Neural crest cell (in vitro differentiated cells): ENCODE data around the gene YKT6. TPM values are rescaled to one million over a fixed set of nuclear protein-coding genes. Genes with fewer than 3 reads are reported as not detected.

ENCODE experiments used
- DNase-seq: peaks from one replicate; pipeline ENCODE4 v3.0.0; 2021; ENCODE audit warnings: low read depth, mixed read lengths, low spot score
- H3K27ac Mint-ChIP-seq: one replicate; pipeline ENCODE4 v1.8.0; 2021; ENCODE audit warnings: mild to moderate bottlenecking, mixed read lengths; ENCODE audit not compliant: unreplicated experiment
- H3K27me3 Mint-ChIP-seq: 2 replicates; pipeline ENCODE4 v1.8.0; 2021; ENCODE audit warnings: low read depth, mild to moderate bottlenecking, mixed read lengths
- H3K36me3 Mint-ChIP-seq: 2 replicates; pipeline ENCODE4 v1.8.0; 2021; ENCODE audit warnings: low read depth, mild to moderate bottlenecking, mixed read lengths
- H3K4me1 Mint-ChIP-seq: 2 replicates; pipeline ENCODE4 v1.8.0; 2021; ENCODE audit warnings: mixed read lengths
- H3K4me3 Mint-ChIP-seq: one replicate; pipeline ENCODE4 v1.8.0; 2021; ENCODE audit warnings: mild to moderate bottlenecking, mixed read lengths
- H3K9me3 Mint-ChIP-seq: 2 replicates; pipeline ENCODE4 v1.8.0; 2021; ENCODE audit warnings: mixed read lengths
- CTCF ChIP-seq: fragments of 200-600 bp; sonication (generic); conservative IDR thresholded peaks from 2 replicates; pipeline ENCODE4 v1.5.0; 2021; ENCODE audit warnings: antibody characterized with exemption, mild to moderate bottlenecking
- total RNA-seq: library from RNA; stranded (reverse); gene quantifications from 2 replicates; pipeline ENCODE4 v1.2.1, GENCODE V29; 2021

The YKT6 gene
- total RNA-seq, 1 donor from 2014 or later, result 97.4 TPM

GRCh38 chr7:44236333-44236728, 35.6 kb downstream of the YKT6 start:
- Mint-ChIP-seq H3K27me3 (no peaks in the 10 kb centered on the region), H3K4me3 (no peak overlapping the region)
- DNase-seq, result no peak

GRCh38 chr7:44237696-44238095, 36.9 kb downstream of the YKT6 start:
- Mint-ChIP-seq H3K27ac (no peak overlapping the region), H3K4me1 (peaks cover 10% of the 10 kb centered on the region), H3K9me3 (no peaks in the 10 kb centered on the region), H3K36me3 (no peaks in the 10 kb centered on the region), H3K4me3 (no peak overlapping the region), H3K27me3 (no peaks in the 10 kb centered on the region)
- TF ChIP-seq CTCF, result no peak
- DNase-seq, result no peak

More at GRCh38 chr7:44236333-44236728, 35.6 kb downstream of the YKT6 start:
- no peaks in the 10 kb centered on the region for H3K36me3 Mint-ChIP-seq
- peak overlapping the region; percentile 84 for H3K27ac Mint-ChIP-seq
- H3K4me1 Mint-ChIP-seq, result peaks cover 10% of the 10 kb centered on the region
- TF ChIP-seq CTCF, result no peak
- no peaks in the 10 kb centered on the region for H3K9me3 Mint-ChIP-seq

- H3K4me1 Mint-ChIP-seq, result peaks cover 10% of the 10 kb centered on the region
- no peak overlapping the region for H3K27ac Mint-ChIP-seq
- H3K9me3 Mint-ChIP-seq, result no peaks in the 10 kb centered on the region
- no peaks in the 10 kb centered on the region for H3K27me3 Mint-ChIP-seq
- H3K4me3 Mint-ChIP-seq, result no peak overlapping the region
- DNase-seq, result no peak
- no peaks in the 10 kb centered on the region for H3K36me3 Mint-ChIP-seq
- TF ChIP-seq CTCF, result no peak
Measured at GRCh38 chr7:44238116-44238695, 37.4 kb downstream of the YKT6 start.

GRCh38 chr7:44239361-44239760, 38.6 kb downstream of the YKT6 start:
- no peak for DNase-seq
- no peaks in the 10 kb centered on the region for H3K36me3 Mint-ChIP-seq
- no peaks in the 10 kb centered on the region for H3K27me3 Mint-ChIP-seq
- H3K9me3 Mint-ChIP-seq, result no peaks in the 10 kb centered on the region
- H3K4me1 Mint-ChIP-seq, result peaks cover 10% of the 10 kb centered on the region
- no peak overlapping the region for H3K27ac Mint-ChIP-seq
- no peak overlapping the region for H3K4me3 Mint-ChIP-seq
- no peak for TF ChIP-seq CTCF

- H3K27me3 Mint-ChIP-seq, result no peaks in the 10 kb centered on the region
- H3K4me1 Mint-ChIP-seq, result peaks cover 10% of the 10 kb centered on the region
- TF ChIP-seq CTCF, result no peak
- H3K27ac Mint-ChIP-seq, result no peak overlapping the region
- DNase-seq, result no peak
- H3K9me3 Mint-ChIP-seq, result no peaks in the 10 kb centered on the region
- H3K4me3 Mint-ChIP-seq, result no peak overlapping the region
- H3K36me3 Mint-ChIP-seq, result no peaks in the 10 kb centered on the region
Measured at GRCh38 chr7:44240376-44240775, 39.6 kb downstream of the YKT6 start.
